Measurements from ENCODE around the gene EEF1AKMT4. TPM values are rescaled to one million over a fixed set of nuclear protein-coding genes. Genes with fewer than 3 reads are reported as not detected.
A peak's percentile ranks its signal among the peaks of the same experiment; 100 is the strongest.

EEF1AKMT4 gene
- total and polyA plus RNA-seq, 4 donors: 2.1 to 13.9 (median 10.8) TPM

- no peak for TF ChIP-seq ATF3 (IDR thresholded peaks at IDR 0.05)
- no peak for TF ChIP-seq ZBTB33 (IDR thresholded peaks at IDR 0.05)
- TF ChIP-seq EGR1 (IDR thresholded peaks at IDR 0.05; ENCODE audit: low read depth in 2 of 2): no peak
Observed at GRCh38 chr3:184299488-184300377, 50.3 kb downstream of the EEF1AKMT4 start (continued).

GRCh38 chr3:184300378-184300720 lies 50.9 kb downstream of the EEF1AKMT4 start:
- Histone ChIP-seq H3K4me3 (ENCODE audit: low read depth in 1 of 3, low read length in 3 of 3) (peak overlapping the region in 2 of 3 donors; percentile 77 to 79), H3K36me3 (ENCODE audit: control insufficient read depth in 4 of 4, insufficient read depth in 3 of 4, low read depth in 1 of 4, low read length in 3 of 4) (peaks cover 4 to 43% (median 40%) of the 10 kb centered on the region in 4 donors), H3K9ac (ENCODE audit: low read depth in 1 of 2, low read length in 2 of 2) (peak overlapping the region in 1 of 2 donors; percentile 67), H3K27ac (ENCODE audit: low read depth in 1 of 2, low read length in 2 of 2) (no peak overlapping the region), H3K27me3 (ENCODE audit: control insufficient read depth in 4 of 4, insufficient read depth in 4 of 4, low read length in 3 of 4) (no peaks in the 10 kb centered on the region), H3K4me1 (ENCODE audit: control insufficient read depth in 4 of 4, insufficient read depth in 4 of 4, low read length in 3 of 4) (peaks cover 0 to 17% (median 13%) of the 10 kb centered on the region in 4 donors), H3K9me3 (ENCODE audit: control insufficient read depth in 4 of 4, low read length in 3 of 4) (no peaks in the 10 kb centered on the region)
- no peak for DNase-seq (ENCODE audit: low spot score)
- 85% methylated on average over 3 of the region's 3 CpGs for WGBS
- no peak for TF ChIP-seq FOXA1 (IDR thresholded peaks at IDR 0.05)
- no peak for TF ChIP-seq JUND (IDR thresholded peaks at IDR 0.05)
- no peak for TF ChIP-seq ATF3 (IDR thresholded peaks at IDR 0.05)
- no peak for TF ChIP-seq EGR1 (IDR thresholded peaks at IDR 0.05; ENCODE audit: low read depth in 2 of 2)
- TF ChIP-seq, protein P1, sequence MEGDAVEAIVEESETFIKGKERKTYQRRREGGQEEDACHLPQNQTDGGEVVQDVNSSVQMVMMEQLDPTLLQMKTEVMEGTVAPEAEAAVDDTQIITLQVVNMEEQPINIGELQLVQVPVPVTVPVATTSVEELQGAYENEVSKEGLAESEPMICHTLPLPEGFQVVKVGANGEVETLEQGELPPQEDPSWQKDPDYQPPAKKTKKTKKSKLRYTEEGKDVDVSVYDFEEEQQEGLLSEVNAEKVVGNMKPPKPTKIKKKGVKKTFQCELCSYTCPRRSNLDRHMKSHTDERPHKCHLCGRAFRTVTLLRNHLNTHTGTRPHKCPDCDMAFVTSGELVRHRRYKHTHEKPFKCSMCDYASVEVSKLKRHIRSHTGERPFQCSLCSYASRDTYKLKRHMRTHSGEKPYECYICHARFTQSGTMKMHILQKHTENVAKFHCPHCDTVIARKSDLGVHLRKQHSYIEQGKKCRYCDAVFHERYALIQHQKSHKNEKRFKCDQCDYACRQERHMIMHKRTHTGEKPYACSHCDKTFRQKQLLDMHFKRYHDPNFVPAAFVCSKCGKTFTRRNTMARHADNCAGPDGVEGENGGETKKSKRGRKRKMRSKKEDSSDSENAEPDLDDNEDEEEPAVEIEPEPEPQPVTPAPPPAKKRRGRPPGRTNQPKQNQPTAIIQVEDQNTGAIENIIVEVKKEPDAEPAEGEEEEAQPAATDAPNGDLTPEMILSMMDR (IDR thresholded peaks at IDR 0.05; ENCODE audit: low read depth, low read length, missing input control): no peak
- TF ChIP-seq REST (IDR thresholded peaks at IDR 0.05): no peak
- no peak for TF ChIP-seq SP1 (IDR thresholded peaks at IDR 0.05)
- no peak for TF ChIP-seq ZBTB33 (IDR thresholded peaks at IDR 0.05)
- TF ChIP-seq TAF1 (conservative IDR thresholded peaks at IDR 0.05): no peak
- TF ChIP-seq YY1 (IDR thresholded peaks at IDR 0.05): no peak
- no peak for TF ChIP-seq RAD21 (IDR thresholded peaks at IDR 0.05)
- no peak for TF ChIP-seq FOXA2 (IDR thresholded peaks at IDR 0.05)
- TF ChIP-seq HNF4A (conservative IDR thresholded peaks at IDR 0.05): no peak
